Left ventricle myocardium superior (tissue), 1 donor: Measurements from ENCODE around the gene FOXE3. TPM values are rescaled to one million over a fixed set of nuclear protein-coding genes. Genes with fewer than 3 reads are reported as not detected.

ENCODE experiments used
- total RNA-seq: library from RNA; stranded (reverse); fragmentation: NEBNext Ultra II Directional; extraction: Animal tissue kit (Norgen Biotek cat#: 25700); gene quantifications from one replicate; pipeline ENCODE4 v1.2.1, GENCODE V29; 2021
- donor health status: DM: no; HTN: yes; CAD: no; lungs with severe emphysema.

Gene FOXE3
- total RNA-seq, 1 donor from 2014 or later, result not detected

Other genes starting within 250 kb of the FOXE3 start
- gene PDZK1IP1, start 226.2 kb upstream of the FOXE3 start, total RNA-seq, result not detected
- 3.7 TPM for gene TAL1, start 184.1 kb upstream of the FOXE3 start, total RNA-seq
- gene STIL, start 102.1 kb upstream of the FOXE3 start, total RNA-seq, result 0.42 TPM
- gene CMPK1, start 82.5 kb upstream of the FOXE3 start, total RNA-seq, result 81.0 TPM
- not detected for gene FOXD2, start 21.8 kb downstream of the FOXE3 start, total RNA-seq